ENCODE measurements around the gene KRT71. TPM values are rescaled to one million over a fixed set of nuclear protein-coding genes. Genes with fewer than 3 reads are reported as not detected.

Gene KRT71
- total RNA-seq, 1 experiment from 2014 or later: not detected

DNA sequence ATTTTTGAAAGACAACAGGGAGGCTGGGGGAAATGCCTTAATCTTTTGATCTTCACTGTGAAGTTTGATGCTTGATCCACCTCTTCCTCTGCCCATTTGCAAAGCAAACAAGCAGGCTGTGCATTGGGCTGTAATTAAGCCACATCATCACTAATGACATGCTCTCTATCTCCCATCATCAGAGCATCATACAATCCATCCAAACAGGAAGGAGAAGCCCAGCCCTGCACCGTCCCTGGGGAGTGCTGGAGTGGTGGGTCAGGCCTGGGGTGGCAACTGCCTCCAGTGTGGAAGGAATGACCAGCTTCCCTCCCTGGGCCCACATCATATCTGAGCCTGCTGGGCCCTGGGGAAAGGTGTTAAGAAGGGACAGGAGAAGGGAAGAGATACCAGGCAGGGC, 27.6 kb upstream of the KRT71 start:
- Histone ChIP-seq H3K36me3 (no peaks in the 10 kb centered on the region), H3K9me3 (no peaks in the 10 kb centered on the region), H3K4me3 (no peak overlapping the region), H3K27me3 (no peaks in the 10 kb centered on the region)
- no peak for DNase-seq

DNA sequence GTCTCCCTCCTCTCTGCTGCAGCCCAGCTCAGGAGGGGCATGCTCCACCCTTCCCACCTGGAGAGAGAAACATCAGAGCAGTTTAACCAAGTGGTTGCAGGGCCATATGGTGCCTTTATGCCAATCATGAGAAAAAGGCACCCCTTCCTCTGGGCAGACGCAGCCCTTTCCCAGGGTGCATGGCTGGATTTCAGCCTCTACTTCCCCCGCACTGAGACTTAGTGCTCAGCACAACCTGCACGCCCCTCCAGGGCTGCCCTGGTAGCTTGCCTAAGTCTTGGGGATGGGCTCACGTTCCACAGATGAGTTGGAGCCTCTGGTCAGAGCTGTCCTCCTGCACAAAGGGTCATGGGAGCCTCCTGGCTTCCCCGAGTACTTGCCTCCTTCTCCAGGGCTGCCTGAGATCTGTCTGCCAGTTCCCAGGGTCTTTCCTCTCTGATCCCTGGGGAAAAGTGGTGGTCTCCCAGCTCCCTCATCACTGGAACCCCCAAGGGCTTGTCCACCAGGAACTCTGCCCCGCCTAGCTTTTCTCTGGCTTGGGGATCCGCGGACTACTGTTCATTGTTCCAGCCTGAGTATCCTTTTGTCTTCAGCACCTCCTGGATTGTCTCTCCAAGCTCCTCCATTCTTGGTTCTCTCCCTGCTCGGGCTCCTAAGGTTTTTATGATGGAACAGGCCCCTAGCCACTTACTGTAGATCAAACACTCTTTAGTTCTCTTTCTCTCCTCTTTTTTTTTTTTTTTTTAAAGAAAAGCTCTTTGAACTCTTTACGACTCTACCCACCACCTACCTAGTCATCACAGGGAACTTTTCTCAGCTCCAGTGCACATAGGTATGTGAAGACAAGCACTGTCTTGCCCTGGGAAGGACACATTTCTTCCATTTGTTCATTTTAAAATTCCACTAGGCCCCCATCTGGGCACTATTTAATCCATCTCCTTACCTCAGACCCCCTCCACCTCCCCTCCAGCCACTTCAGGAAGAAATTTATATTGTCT, 26.8 kb upstream of the KRT71 start:
- Histone ChIP-seq H3K9me3 (no peaks in the 10 kb centered on the region), H3K36me3 (no peaks in the 10 kb centered on the region), H3K27me3 (no peaks in the 10 kb centered on the region), H3K4me3 (no peak overlapping the region)
- no peak for DNase-seq

DNA sequence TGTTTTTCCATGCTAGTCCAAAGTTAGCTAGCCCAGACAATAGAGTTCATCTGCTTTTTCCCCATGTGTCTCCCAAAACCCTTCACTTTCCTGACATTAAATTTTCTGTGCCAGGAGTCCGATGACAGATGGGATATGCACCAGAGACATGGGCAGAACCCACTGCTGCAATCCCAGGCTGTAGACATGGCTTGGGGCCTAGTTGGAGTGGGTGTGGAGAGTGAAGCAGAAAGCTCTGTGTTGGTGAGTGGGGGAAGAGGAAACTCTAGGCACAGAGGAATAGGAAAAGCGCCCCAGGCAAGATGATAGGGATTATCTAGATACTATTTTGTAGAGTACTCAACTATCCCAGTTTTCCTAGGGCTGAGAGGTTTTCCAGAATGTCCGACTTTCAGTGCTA, 25.5 kb upstream of the KRT71 start:
- Histone ChIP-seq H3K9me3 (no peaks in the 10 kb centered on the region), H3K36me3 (no peaks in the 10 kb centered on the region), H3K27me3 (no peaks in the 10 kb centered on the region), H3K4me3 (no peak overlapping the region)
- DNase-seq: no peak

DNA sequence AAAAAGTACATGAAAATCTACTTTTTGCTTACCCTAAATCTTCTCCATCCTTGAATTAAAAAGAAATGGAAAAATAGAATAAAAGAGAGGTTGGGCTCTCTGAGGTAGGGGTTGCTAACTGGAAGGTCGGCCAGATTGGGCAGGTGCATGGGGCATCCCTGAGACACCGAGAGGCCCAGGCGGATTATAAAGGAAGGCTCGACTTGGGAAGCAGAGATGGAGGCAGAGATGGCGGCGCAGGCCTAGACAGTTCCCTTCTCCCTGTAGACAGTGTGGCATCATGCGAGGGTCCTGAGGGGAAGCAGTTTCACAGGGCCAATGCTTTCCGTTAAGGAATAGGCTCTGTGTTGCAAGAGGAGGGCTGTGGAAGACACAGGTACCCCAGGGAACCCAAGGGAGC, 24.4 kb upstream of the KRT71 start:
- no peak overlapping the region for H3K4me3 ChIP-seq
- DNase-seq: no peak
- H3K9me3 ChIP-seq: no peaks in the 10 kb centered on the region
- no peaks in the 10 kb centered on the region for H3K36me3 ChIP-seq
- H3K27me3 ChIP-seq: no peaks in the 10 kb centered on the region

DNA sequence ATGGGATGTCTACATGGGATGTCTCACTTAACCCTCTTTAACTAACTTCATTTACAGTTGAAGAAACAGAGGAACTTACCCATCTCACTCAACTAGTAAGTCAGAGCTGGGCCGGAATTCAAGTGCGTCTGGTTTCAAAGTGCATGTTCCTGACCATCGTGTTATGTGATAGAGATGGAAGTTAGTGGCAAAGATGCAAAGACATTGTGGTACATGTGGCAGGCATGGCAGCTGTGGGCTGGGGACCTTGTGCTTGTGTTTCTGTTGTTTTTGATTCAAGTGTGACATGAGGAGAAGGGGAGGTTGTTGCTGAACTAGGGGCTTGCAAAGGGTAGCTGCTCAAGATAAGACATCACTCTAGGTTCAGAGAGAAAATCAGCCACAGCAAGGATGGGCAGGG, 23.0 kb upstream of the KRT71 start:
- no peak overlapping the region for H3K4me3 ChIP-seq
- no peaks in the 10 kb centered on the region for H3K9me3 ChIP-seq
- DNase-seq: no peak
- no peaks in the 10 kb centered on the region for H3K27me3 ChIP-seq
- H3K36me3 ChIP-seq: no peaks in the 10 kb centered on the region

DNA sequence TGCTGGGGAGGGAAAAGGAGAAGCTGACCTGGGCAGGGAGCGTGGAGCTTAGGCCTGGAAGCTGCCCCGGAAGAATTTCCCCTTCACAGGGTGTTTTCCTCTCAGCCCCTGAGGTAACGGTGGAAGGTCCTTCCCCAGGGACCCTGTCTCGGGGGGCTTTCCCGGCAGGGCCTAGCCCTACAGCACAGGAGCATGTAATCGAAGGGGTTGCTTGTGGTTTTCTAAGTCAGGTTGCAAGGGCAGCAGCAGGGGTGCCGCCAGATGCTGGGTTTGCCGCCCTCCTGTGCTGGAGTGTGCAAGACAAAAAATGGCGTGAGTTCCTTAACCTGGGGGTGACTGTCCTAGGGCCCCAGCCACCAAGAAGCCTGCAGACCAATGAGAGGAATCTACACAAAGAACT, 22.3 kb upstream of the KRT71 start:
- Histone ChIP-seq H3K36me3 (no peaks in the 10 kb centered on the region), H3K9me3 (no peaks in the 10 kb centered on the region), H3K4me3 (no peak overlapping the region), H3K27me3 (no peaks in the 10 kb centered on the region)
- DNase-seq: no peak

DNA sequence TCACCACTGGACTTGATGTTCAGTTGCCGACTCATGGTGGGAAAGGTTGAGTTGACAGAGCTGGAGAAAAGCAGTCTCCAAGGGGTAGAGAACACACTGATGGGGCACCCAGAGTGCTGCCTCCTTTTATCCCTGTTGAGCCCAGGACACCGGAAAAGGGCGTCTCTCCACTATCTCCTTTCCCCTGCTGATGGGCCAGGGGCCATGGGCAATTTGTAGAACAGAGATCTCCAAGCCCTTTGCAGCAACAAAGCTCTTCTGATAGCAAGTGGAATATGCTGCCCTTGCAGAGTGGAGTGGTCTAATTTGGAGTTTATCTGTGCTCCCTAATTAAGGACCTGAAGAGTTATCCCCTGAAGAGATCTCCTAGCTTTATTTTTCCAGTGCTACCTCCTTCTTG, 20.8 kb upstream of the KRT71 start, which contains the start of gene KRT74:
Gene KRT74, minus strand, starts transcription at position 101 of the 400 bp plus-strand sequence. Its CDS starts 66 bp downstream, at position 35.
- Histone ChIP-seq H3K27me3 (no peaks in the 10 kb centered on the region), H3K9me3 (no peaks in the 10 kb centered on the region), H3K36me3 (no peaks in the 10 kb centered on the region), H3K4me3 (no peak within 1 kb of the TSS)
- DNase-seq: no peak

DNA sequence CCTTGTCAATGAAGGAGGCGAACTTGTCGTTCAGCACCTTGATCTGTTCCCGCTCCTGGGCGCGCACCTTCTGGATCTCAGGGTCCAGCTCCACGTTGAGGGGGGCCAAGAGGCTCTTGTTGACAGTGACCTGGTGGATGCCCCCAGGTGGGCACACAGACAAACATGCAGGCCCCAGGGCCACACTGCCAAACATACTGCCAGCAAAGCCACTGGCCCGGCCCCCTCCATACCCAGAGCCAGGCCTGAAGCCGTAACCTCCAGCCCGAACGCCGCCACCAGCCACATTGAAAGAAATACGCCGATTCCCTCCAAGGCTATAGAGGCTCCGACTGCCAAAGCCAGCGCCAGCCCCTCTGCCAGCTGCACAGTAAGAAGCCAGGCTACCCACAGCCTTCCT, 20.4 kb upstream of the KRT71 start:
- no peak overlapping the region for H3K4me3 ChIP-seq
- no peak for DNase-seq
- H3K9me3 ChIP-seq: no peaks in the 10 kb centered on the region
- H3K27me3 ChIP-seq: no peaks in the 10 kb centered on the region
- no peaks in the 10 kb centered on the region for H3K36me3 ChIP-seq

DNA sequence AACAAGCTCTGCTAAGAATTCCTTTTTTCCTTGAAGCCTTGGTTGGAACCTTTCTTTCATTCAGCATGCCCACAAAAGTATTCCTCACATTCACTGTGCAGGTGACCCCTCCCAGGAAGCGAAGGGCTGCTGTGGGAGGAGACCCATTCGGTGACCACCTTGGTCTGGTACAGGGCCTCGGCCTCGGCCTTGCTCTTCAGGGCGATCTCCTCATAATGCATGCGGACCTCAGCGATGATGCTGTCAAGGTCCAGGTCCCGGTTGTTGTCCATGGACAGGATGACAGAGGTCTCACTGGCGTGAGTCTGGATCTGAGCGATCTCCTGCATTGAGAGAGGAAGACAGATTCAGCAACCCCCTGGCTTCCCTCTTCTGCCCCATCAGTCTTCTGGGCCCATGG, 17.6 kb upstream of the KRT71 start:
- Histone ChIP-seq H3K9me3 (no peaks in the 10 kb centered on the region), H3K36me3 (no peaks in the 10 kb centered on the region), H3K27me3 (no peaks in the 10 kb centered on the region), H3K4me3 (no peak overlapping the region)
- no peak for DNase-seq

DNA sequence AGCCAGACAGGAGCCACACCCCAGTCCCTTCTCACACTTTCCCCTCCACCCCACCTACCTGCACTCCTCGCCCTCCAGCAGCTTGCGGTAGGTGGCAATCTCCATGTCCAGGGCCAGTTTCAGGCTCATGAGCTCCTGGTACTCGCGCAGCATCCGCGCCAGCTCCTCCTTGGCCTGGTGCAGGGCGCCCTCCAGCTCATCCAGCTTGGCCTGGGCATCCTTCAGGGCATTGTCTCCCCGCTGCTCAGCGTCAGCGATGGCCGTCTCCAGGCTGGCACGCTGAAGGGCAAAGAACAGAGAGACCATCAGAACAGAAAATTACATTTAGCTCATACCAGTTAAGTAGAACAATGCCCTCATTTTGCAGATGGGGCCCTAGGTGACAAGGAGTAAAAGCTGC, 15.2 kb upstream of the KRT71 start:
- Histone ChIP-seq H3K27me3 (no peaks in the 10 kb centered on the region), H3K36me3 (no peaks in the 10 kb centered on the region), H3K9me3 (no peaks in the 10 kb centered on the region), H3K4me3 (no peak overlapping the region)
- no peak for DNase-seq

DNA sequence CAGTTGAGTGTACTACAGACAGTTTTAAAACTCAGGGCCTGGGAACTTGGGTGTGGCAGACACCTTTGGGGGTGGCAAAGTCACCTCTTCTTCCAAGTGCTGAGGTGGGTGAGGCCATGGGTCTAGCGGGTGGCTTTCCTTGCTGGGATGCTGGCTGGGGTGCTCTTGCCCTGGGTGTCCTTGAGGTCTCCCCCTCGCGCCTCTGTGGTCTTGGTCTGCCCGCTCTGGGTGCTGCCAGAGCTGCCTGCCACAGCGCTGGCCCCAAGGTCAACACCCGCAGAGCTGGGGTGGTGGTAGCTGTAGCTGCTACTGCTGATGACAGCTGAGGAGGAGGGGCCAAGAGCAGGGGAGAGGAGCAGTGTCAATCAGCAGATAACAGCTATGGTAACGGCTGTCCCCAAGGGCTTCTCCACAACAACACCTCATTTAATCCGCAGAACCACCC, 13.9 kb upstream of the KRT71 start:
- DNase-seq: no peak
- H3K9me3 ChIP-seq: no peaks in the 10 kb centered on the region
- no peaks in the 10 kb centered on the region for H3K36me3 ChIP-seq
- H3K27me3 ChIP-seq: no peaks in the 10 kb centered on the region; the same call in 1 of the 2 replicates
- H3K4me3 ChIP-seq: no peak overlapping the region

DNA sequence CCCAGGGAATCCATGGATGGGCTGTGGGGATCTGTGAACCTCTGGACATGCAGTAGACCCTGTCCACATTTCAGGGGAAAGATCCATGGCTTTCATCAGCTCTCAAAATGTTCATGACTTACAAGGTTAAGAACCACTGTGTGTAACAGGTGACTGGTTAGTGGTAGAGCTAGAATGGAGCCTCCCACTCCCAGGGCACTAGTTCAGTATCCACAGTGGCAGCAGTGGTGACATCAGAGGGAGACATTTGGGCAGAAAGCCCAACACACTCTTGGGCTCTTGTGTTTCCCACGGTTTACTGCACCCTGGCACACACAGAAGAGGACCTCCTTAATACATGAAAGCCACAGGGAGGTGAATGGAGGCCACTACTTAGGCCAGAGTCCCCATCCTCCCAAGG, 11.6 kb upstream of the KRT71 start:
- DNase-seq: no peak
- no peaks in the 10 kb centered on the region for H3K9me3 ChIP-seq
- no peak overlapping the region for H3K4me3 ChIP-seq
- H3K27me3 ChIP-seq: no peaks in the 10 kb centered on the region; the same call in 1 of the 2 replicates
- no peaks in the 10 kb centered on the region for H3K36me3 ChIP-seq

DNA sequence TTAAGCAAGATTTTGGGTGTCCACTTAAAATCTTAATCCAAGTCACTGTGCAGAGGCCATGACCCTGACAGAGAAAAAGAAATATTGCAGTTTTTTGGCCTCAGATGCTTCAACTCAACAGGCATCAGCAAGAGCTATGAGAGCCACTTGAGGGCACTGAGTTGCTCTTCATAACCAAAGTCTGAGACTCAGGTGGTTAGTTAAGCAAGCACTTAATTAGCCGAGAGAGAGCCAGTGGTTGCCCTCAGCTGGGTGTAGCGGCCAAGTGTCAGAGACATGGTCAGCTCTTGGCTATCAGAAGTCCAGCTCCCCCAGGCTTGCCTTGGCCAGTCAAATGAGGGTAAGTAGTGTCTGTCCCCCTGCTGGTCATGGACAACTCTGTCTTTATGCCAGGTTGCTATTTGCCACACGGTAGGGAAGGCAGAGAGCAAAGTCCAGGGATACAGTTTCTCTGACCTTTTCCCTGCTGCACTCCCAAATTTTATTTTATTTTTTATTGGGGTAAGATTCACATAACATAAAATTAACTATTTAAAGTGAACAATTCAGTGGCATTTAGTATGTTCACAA, 9.0 kb upstream of the KRT71 start:
- DNase-seq: no peak
- H3K36me3 ChIP-seq: no peaks in the 10 kb centered on the region
- no peaks in the 10 kb centered on the region for H3K9me3 ChIP-seq
- no peaks in the 10 kb centered on the region; the same call in 1 of the 2 replicates for H3K27me3 ChIP-seq
- no peak overlapping the region for H3K4me3 ChIP-seq

DNA sequence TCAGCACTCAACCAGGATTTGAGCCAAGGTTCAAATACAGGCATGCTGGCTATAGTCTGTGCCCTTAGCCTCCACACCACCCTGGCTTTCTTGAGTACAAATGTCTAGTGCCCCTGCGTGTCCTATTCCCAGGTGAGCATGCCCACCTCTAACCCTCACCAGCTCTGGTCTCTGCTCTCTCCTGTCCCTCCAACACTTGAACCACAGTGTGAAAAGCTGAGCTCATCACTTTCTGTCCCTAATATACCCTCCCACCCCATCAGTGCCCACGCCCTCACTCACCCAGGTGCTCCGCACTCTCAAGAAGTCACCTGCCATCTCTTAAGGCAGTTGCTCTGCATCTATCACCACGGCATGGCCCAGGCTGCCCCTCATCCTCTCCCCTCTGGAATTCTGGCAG, 7.0 kb upstream of the KRT71 start:
- H3K36me3 ChIP-seq: no peaks in the 10 kb centered on the region
- no peak overlapping the region for H3K4me3 ChIP-seq
- H3K9me3 ChIP-seq: no peaks in the 10 kb centered on the region
- no peak for DNase-seq
- H3K27me3 ChIP-seq: no peaks in the 10 kb centered on the region; the same call in 1 of the 2 replicates

DNA sequence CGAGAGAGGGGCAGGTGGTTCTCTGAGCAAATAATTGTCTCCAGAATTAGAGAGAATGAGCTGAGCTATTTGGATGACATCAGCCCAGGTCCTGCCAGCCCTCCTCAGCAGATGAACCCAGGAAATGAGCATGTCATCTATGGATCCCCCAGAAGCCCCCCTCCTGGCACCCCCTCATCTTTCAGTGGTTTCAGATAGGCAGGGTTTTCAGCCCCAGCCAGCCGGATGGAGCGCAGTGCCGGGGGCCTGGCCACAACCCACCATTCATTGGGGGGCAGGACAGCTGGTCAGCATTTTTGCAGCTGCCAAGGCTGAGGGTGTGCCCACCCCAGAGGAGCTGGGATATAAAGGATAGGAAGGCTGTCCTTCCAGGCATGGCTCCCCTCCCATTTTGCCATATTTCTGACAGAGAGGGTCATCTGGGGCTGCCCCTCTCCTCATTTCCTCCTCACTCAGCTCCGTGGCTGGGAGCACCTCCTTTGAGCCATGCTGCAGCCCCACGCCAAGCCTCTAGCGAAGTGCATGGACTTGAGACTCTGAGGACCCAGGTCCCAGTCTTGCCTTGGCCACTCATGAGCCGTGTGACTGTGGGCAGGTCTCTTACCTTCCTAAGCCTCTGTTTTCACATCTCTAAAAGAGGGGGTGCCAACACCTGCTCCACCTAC, 6.0 kb upstream of the KRT71 start:
- Histone ChIP-seq H3K9me3 (no peaks in the 10 kb centered on the region), H3K4me3 (no peak overlapping the region), H3K27me3 (no peaks in the 10 kb centered on the region; the same call in 1 of the 2 replicates), H3K36me3 (no peaks in the 10 kb centered on the region)
- DNase-seq: no peak

DNA sequence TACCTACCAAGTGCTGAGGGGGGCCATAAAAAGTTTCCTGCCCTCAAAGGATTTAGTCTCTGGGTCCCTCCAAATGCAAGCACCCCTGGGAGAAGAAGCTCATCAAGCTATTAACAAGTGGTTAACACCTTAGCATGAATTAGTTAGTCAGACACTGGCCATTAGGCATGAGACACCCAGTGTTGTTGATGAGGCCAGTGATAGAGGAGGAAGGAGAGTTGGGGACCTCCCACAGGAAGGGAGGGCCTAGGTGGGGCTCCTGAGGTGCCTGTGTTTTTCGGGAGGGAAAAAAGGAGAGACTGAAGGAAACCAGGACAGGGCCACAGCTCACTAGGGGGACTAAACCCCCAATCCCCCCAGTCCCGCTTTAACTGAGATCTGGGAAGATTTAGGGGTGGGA, 4.5 kb upstream of the KRT71 start:
- no peak for DNase-seq
- no peaks in the 10 kb centered on the region; the same call in 1 of the 2 replicates for H3K27me3 ChIP-seq
- no peak overlapping the region for H3K4me3 ChIP-seq
- no peaks in the 10 kb centered on the region for H3K9me3 ChIP-seq
- H3K36me3 ChIP-seq: no peaks in the 10 kb centered on the region

DNA sequence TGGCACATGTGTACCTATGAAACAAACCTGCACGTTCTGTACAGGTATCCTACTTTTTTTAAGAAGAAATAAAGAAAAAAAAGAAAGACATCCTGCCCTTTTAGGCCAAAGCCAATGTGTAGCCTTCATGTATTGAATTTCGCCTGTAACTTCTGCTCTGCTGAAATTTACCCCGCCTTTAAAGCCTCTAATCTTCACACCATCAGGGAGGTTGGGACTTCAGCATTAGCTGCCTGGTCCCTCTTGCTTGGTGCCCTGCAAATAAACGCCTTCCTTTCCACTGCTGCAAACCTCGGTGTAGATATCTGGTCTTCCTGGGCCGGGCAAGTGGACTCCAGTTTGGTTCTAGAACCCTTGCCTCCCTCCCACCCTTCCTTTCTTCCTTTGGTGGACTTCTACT, 2.6 kb upstream of the KRT71 start:
- Histone ChIP-seq H3K4me3 (no peak overlapping the region), H3K36me3 (no peaks in the 10 kb centered on the region), H3K9me3 (no peaks in the 10 kb centered on the region), H3K27me3 (no peaks in the 10 kb centered on the region)
- DNase-seq: no peak
